DND-41 (cell line): ENCODE data around the gene WNK2.
"Not testable (repeated sequence)": the region's sequence is repeated elsewhere in the genome, so short reads cannot be mapped to it uniquely, and the experiment has no call there.

ENCODE experiments used
- ATAC-seq: fragments of 200-7000 bp; cut with Tn5 transposase; 3 replicates; pipeline ENCODE4 v1.9.1; 2021; ENCODE audit warnings: low read depth; ENCODE audit not compliant: insufficient read depth
- DNase-seq: peaks from one replicate; pipeline ENCODE4 v3.0.0-alpha.2; 2020
- H2AFZ ChIP-seq: 2 replicates; pipeline ENCODE4 v1.6.0; 2012; ENCODE audit warnings: low read depth, low read length
- H3K27ac ChIP-seq: 2 replicates; pipeline ENCODE4 v1.5.1; 2012; ENCODE audit warnings: low read length, inconsistent platforms
- H3K27me3 ChIP-seq: fragments of 200-600 bp; sonication (generic); 2 replicates; pipeline ENCODE4 v1.6.0; 2012; ENCODE audit warnings: low read length, mild to moderate bottlenecking, inconsistent platforms; ENCODE audit not compliant: insufficient read depth, poor library complexity
- H3K36me3 ChIP-seq: 2 replicates; pipeline ENCODE4 v1.5.1; 2012; ENCODE audit warnings: low read length, inconsistent platforms; ENCODE audit not compliant: insufficient read depth
- H3K4me1 ChIP-seq: 2 replicates; pipeline ENCODE4 v1.5.1; 2012; ENCODE audit warnings: mild to moderate bottlenecking, low read length; ENCODE audit not compliant: insufficient read depth
- H3K4me2 ChIP-seq: 2 replicates; pipeline ENCODE4 v1.6.0; 2012; ENCODE audit warnings: mild to moderate bottlenecking, moderate library complexity, low read length, inconsistent platforms; ENCODE audit not compliant: insufficient read depth
- H3K4me3 ChIP-seq, 2 experiments: fragments of 200-600 bp in 1 of 2; shearing (Covaris generic) in 1 of 2; 2 replicates each; pipeline ENCODE4 v1.5.1; 2012 to 2016; ENCODE audit warnings: inconsistent platforms in 2 of 2, low read length in 2 of 2, mild to moderate bottlenecking in 2 of 2, low read depth in 1 of 2, moderate library complexity in 1 of 2
- H3K79me2 ChIP-seq: 2 replicates; pipeline ENCODE4 v1.6.0; 2012; ENCODE audit warnings: low read length, inconsistent platforms; ENCODE audit not compliant: insufficient read depth
- H3K9ac ChIP-seq: 2 replicates; pipeline ENCODE4 v1.6.0; 2012; ENCODE audit warnings: low read depth, mild to moderate bottlenecking, inconsistent platforms, low read length, moderate library complexity
- H3K9me3 ChIP-seq: 2 replicates; pipeline ENCODE4 v1.5.1; 2012; ENCODE audit warnings: low read length, moderate library complexity, mild to moderate bottlenecking, inconsistent platforms; ENCODE audit not compliant: insufficient read depth, severe bottlenecking
- H4K20me1 ChIP-seq: 2 replicates; pipeline ENCODE4 v1.6.0; 2012; ENCODE audit warnings: low read length; ENCODE audit not compliant: insufficient read depth
- CTCF ChIP-seq: IDR thresholded peaks from 2 replicates; pipeline ENCODE4 v1.5.1; 2012; ENCODE audit warnings: borderline replicate concordance, low read length, moderate library complexity, mild to moderate bottlenecking; ENCODE audit not compliant: poor library complexity, severe bottlenecking; ENCODE audit errors: extremely low read depth
- EZH2 ChIP-seq: IDR thresholded peaks from 3 replicates; pipeline ENCODE4 v1.6.1; 2012; ENCODE audit warnings: borderline replicate concordance, low read depth, mild to moderate bottlenecking, moderate library complexity, low read length, inconsistent platforms; ENCODE audit not compliant: severe bottlenecking

Gene WNK2

GRCh38 chr9:93332317-93332716 is 148.4 kb downstream of the WNK2 start:
- no peak for ATAC-seq
- Histone ChIP-seq H3K27ac (no peak overlapping the region), H3K27me3 (no peaks in the 10 kb centered on the region), H3K9me3 (no peaks in the 10 kb centered on the region), H3K79me2 (no peaks in the 10 kb centered on the region), H4K20me1 (no peaks in the 10 kb centered on the region), H3K9ac (no peak overlapping the region), H3K4me2 (no peak overlapping the region), H3K36me3 (no peaks in the 10 kb centered on the region), H3K4me1 (no peaks in the 10 kb centered on the region), H3K4me3 (no peak overlapping the region), H2AFZ (no peak overlapping the region)
- DNase-seq = no peak
- TF ChIP-seq EZH2 (no peak), CTCF (no peak)

- H3K4me1 ChIP-seq = no peaks in the 10 kb centered on the region
- ATAC-seq (no peak), DNase-seq (no peak)
- no peaks in the 10 kb centered on the region for H3K79me2 ChIP-seq
- no peak overlapping the region for H3K27ac ChIP-seq
- no peak overlapping the region for H3K4me3 ChIP-seq
- no peak overlapping the region for H3K9ac ChIP-seq
- H3K4me2 ChIP-seq = no peak overlapping the region
- H3K36me3 ChIP-seq = no peaks in the 10 kb centered on the region
- H4K20me1 ChIP-seq = no peaks in the 10 kb centered on the region
- H3K9me3 ChIP-seq = peaks cover 10% of the 10 kb centered on the region
- no peak overlapping the region for H2AFZ ChIP-seq
- TF ChIP-seq CTCF (no peak), EZH2 (no peak)
- H3K27me3 ChIP-seq = no peaks in the 10 kb centered on the region
These were observed 152.8 kb downstream of the WNK2 start for GRCh38 chr9:93336720-93337119.

GRCh38 chr9:93338196-93338595 is 154.3 kb downstream of the WNK2 start:
- H3K4me2 ChIP-seq, H3K4me1 ChIP-seq, DNase-seq, H3K9ac ChIP-seq, ATAC-seq, H3K27ac ChIP-seq, H4K20me1 ChIP-seq, H2AFZ ChIP-seq, H3K4me3 ChIP-seq, H3K27me3 ChIP-seq, H3K79me2 ChIP-seq, H3K36me3 ChIP-seq: not testable (repeated sequence)
- peaks cover 10% of the 10 kb centered on the region for H3K9me3 ChIP-seq

GRCh38 chr9:93340091-93340490 is 156.2 kb downstream of the WNK2 start:
- DNase-seq = no peak
- Histone ChIP-seq H2AFZ (no peak overlapping the region), H3K79me2 (no peaks in the 10 kb centered on the region), H3K4me1 (no peaks in the 10 kb centered on the region), H3K27ac (no peak overlapping the region), H4K20me1 (no peaks in the 10 kb centered on the region), H3K36me3 (no peaks in the 10 kb centered on the region), H3K4me2 (no peak overlapping the region), H3K9me3 (peaks cover 10% of the 10 kb centered on the region), H3K9ac (no peak overlapping the region), H3K4me3 (no peak overlapping the region), H3K27me3 (no peaks in the 10 kb centered on the region)
- TF ChIP-seq EZH2 (no peak), CTCF (no peak)
- no peak for ATAC-seq

- not testable (repeated sequence) for H3K4me2 ChIP-seq, H3K36me3 ChIP-seq, ATAC-seq, H2AFZ ChIP-seq, H3K9ac ChIP-seq, H3K4me3 ChIP-seq, H3K4me1 ChIP-seq, DNase-seq, H3K79me2 ChIP-seq, H3K27me3 ChIP-seq, H3K27ac ChIP-seq, H4K20me1 ChIP-seq
- peaks cover 10% of the 10 kb centered on the region for H3K9me3 ChIP-seq
These were observed 157.9 kb downstream of the WNK2 start for GRCh38 chr9:93341820-93342219.

GRCh38 chr9:93342428-93342827 is 158.5 kb downstream of the WNK2 start:
- not testable (repeated sequence) for H3K4me1 ChIP-seq, H3K27me3 ChIP-seq, H3K79me2 ChIP-seq, H3K27ac ChIP-seq, H3K4me2 ChIP-seq, DNase-seq, ATAC-seq, H3K36me3 ChIP-seq, H3K9ac ChIP-seq, H3K4me3 ChIP-seq, H4K20me1 ChIP-seq, H2AFZ ChIP-seq
- peaks cover 10% of the 10 kb centered on the region for H3K9me3 ChIP-seq
